Measurements from ENCODE around the gene ETV4. TPM values are rescaled to one million over a fixed set of nuclear protein-coding genes. Genes with fewer than 3 reads are reported as not detected.

ETV4 gene
- total and polyA plus RNA-seq, 2 of the 13 experiments (the other 11 are each of a cell fraction or from before 2014, with no cell fraction given): 128 to 330 TPM

GRCh38 chr17:43578699-43579565 is 32.8 kb upstream of the ETV4 start (continued):
- TF ChIP-seq ZBTB2 (CRISPR knock-in tag; IDR thresholded peaks at IDR 0.05; ENCODE audit: low read depth) (no peak), HNRNPL (IDR thresholded peaks at IDR 0.05; ENCODE audit: low read depth, low read length) (peak; percentile 76; the same call in 1 of the 2 replicates), ATF4 (CRISPR knock-in tag; IDR thresholded peaks at IDR 0.05) (no peak), THAP11 (CRISPR knock-in tag; IDR thresholded peaks at IDR 0.05) (no peak), HMG20A (CRISPR knock-in tag; IDR thresholded peaks at IDR 0.05; ENCODE audit: borderline replicate concordance) (0 out of 2 replicates have a peak, but pooled peaks have one; percentile 29), CBX1 (IDR thresholded peaks at IDR 0.05; ENCODE audit: low read depth) (no peak), ZSCAN30 (CRISPR knock-in tag; IDR thresholded peaks at IDR 0.05) (no peak), ZNF205 (CRISPR knock-in tag; IDR thresholded peaks at IDR 0.05) (no peak), TFE3 (CRISPR knock-in tag; IDR thresholded peaks at IDR 0.05) (no peak; the same call in 1 of the 2 replicates), ZNF225 (CRISPR knock-in tag; IDR thresholded peaks at IDR 0.05) (no peak; the same call in 1 of the 2 replicates), ZNF576 (CRISPR knock-in tag; IDR thresholded peaks at IDR 0.05) (no peak), RBFOX2 (IDR thresholded peaks at IDR 0.05; ENCODE audit: low read depth, low read length) (no peak), PLRG1 (conservative IDR thresholded peaks at IDR 0.05) (no peak), DNMT3B (CRISPR knock-in tag; conservative IDR thresholded peaks at IDR 0.05) (no peak), IKZF1 (IDR thresholded peaks at IDR 0.05) (no peak), ASH2L (IDR thresholded peaks at IDR 0.05; ENCODE audit: insufficient read length, low read depth, low read length) (peak; percentile 21), ARID3A (IDR thresholded peaks at IDR 0.05; ENCODE audit: low read depth, low read length) (0 out of 2 replicates have a peak, but pooled peaks have one; percentile 9), ZNF589 (CRISPR knock-in tag; conservative IDR thresholded peaks at IDR 0.05) (no peak), HNRNPK (IDR thresholded peaks at IDR 0.05; ENCODE audit: low read depth, low read length, poor library complexity, severe bottlenecking) (no peak), CHD2 (IDR thresholded peaks at IDR 0.05; ENCODE audit: low read depth, low read length) (no peak), ADNP (CRISPR knock-in tag; IDR thresholded peaks at IDR 0.05) (no peak), PITX1 (CRISPR knock-in tag; IDR thresholded peaks at IDR 0.05) (peak; percentile 91), ZNF703 (CRISPR knock-in tag; IDR thresholded peaks at IDR 0.05; ENCODE audit: borderline replicate concordance) (no peak), ZNF333 (CRISPR knock-in tag; IDR thresholded peaks at IDR 0.05; ENCODE audit: borderline replicate concordance) (no peak)
